ENCODE results near the gene TNIK. TPM values are rescaled to one million over a fixed set of nuclear protein-coding genes. Genes with fewer than 3 reads are reported as not detected.

The TNIK gene
- total and polyA plus RNA-seq, 2 of the 4 experiments (the other 2 are of a cell fraction) = 3.4 to 6.3 TPM

DNA sequence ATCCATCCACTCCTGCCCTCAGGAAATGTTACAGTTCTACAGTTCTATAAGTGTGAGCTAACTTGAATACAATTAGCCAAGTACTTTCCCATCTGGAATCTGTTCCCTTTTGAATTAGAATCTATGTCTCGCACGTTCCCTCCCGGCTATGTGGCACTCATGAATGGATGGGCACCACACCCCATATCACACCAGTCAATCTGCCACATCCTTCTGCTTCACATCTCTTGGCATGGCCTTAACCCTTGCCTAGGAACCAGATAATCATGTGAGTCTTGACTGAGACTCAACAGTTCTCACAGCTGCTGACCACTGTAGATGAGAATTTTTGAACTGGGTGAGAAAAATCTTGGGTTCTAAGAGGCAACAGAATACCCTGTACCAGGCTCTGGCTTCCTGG, 180.2 kb downstream of the TNIK start:
- Histone ChIP-seq H3K27ac (ENCODE audit: insufficient read depth, low read length) (no peak overlapping the region), H3K23ac (ENCODE audit: low read depth, low read length) (no peak overlapping the region), H3K9ac (ENCODE audit: low read depth, low read length) (no peak overlapping the region), H3K9me3 (ENCODE audit: control insufficient read depth, insufficient read depth, low read length) (no peaks in the 10 kb centered on the region), H2BK20ac (ENCODE audit: low read depth, low read length) (no peak overlapping the region), H3K56ac (ENCODE audit: extremely low read depth, insufficient read depth, low read length) (no peak overlapping the region), H4K20me1 (ENCODE audit: insufficient read depth, low read length) (no peaks in the 10 kb centered on the region; the same call in 1 of the 2 replicates), H2AK5ac (ENCODE audit: low read depth, low read length) (0 out of 2 replicates have a peak overlapping the region, but pooled peaks have one; percentile 49), H2BK5ac (ENCODE audit: low read depth, low read length, poor library complexity, severe bottlenecking) (no peak overlapping the region), H3K79me1 (ENCODE audit: low read depth in 1 of 2, low read length in 2 of 2) (no peaks in the 10 kb centered on the region), H3K9me1 (ENCODE audit: insufficient read depth, low read length) (no peaks in the 10 kb centered on the region; the same call in none of the 2 replicates), H3K4me2 (ENCODE audit: low read depth, low read length) (no peak overlapping the region), H3K36me3 (ENCODE audit: control insufficient read depth, insufficient read depth, low read length) (no peaks in the 10 kb centered on the region), H3K27me3 (ENCODE audit: control insufficient read depth, insufficient read depth, low read length) (no peaks in the 10 kb centered on the region; the same call in 1 of the 2 replicates), H3K4me3 (ENCODE audit: insufficient read depth, low read depth, low read length) (no peak overlapping the region), H3K4ac (ENCODE audit: low read depth, low read length) (no peak overlapping the region), H3K18ac (ENCODE audit: low read depth, low read length) (no peak overlapping the region), H4K5ac (ENCODE audit: low read depth, low read length) (no peak overlapping the region), H3K14ac (replicated peaks; ENCODE audit: low read depth, low read length) (no peak overlapping the region), H2BK120ac (ENCODE audit: low read depth, low read length) (no peak overlapping the region), H2AFZ (replicated peaks; ENCODE audit: low read length, poor library complexity) (no peak overlapping the region), H2AK9ac (replicated peaks; ENCODE audit: low read depth, low read length, poor library complexity) (no peak overlapping the region), H3K4me1 (ENCODE audit: control insufficient read depth, insufficient read depth, low read length) (peaks cover 10% of the 10 kb centered on the region), H2BK15ac (ENCODE audit: low read depth, low read length) (no peak overlapping the region), H4K8ac (ENCODE audit: low read depth in 2 of 2, low read length in 2 of 2) (no peak overlapping the region), H4K91ac (ENCODE audit: insufficient read depth, low read depth, low read length) (no peak overlapping the region)
- intact Hi-C loops (cut with micrococcal nuclease) (no loop called here), in situ Hi-C loops (cut with MboI; ENCODE audit: low sequenced_read_pairs) (no loop called here), dilution Hi-C loops (cut with HindIII; ENCODE audit: low sequenced_read_pairs, unreplicated experiment) (no loop called here)
- TF ChIP-seq RAD21 (IDR thresholded peaks at IDR 0.05; ENCODE audit: low read length) = no peak
- no peak for TF ChIP-seq MXI1 (IDR thresholded peaks at IDR 0.05; ENCODE audit: borderline replicate concordance, low read depth, low read length)
- TF ChIP-seq, protein P1, sequence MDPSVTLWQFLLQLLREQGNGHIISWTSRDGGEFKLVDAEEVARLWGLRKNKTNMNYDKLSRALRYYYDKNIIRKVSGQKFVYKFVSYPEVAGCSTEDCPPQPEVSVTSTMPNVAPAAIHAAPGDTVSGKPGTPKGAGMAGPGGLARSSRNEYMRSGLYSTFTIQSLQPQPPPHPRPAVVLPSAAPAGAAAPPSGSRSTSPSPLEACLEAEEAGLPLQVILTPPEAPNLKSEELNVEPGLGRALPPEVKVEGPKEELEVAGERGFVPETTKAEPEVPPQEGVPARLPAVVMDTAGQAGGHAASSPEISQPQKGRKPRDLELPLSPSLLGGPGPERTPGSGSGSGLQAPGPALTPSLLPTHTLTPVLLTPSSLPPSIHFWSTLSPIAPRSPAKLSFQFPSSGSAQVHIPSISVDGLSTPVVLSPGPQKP (IDR thresholded peaks at IDR 0.05; ENCODE audit: borderline replicate concordance, low read depth, low read length) = no peak
- no peak for TF ChIP-seq BHLHE40 (IDR thresholded peaks at IDR 0.05; ENCODE audit: low read depth, low read length)
- TF ChIP-seq SMC3 (IDR thresholded peaks at IDR 0.05; ENCODE audit: low read depth, low read length) = no peak
- TF ChIP-seq MAFK (IDR thresholded peaks at IDR 0.05; ENCODE audit: low read depth, low read length) = no peak
- TF ChIP-seq FOS (IDR thresholded peaks at IDR 0.05; ENCODE audit: low read depth, low read length) = no peak
- TF ChIP-seq, protein P2, sequence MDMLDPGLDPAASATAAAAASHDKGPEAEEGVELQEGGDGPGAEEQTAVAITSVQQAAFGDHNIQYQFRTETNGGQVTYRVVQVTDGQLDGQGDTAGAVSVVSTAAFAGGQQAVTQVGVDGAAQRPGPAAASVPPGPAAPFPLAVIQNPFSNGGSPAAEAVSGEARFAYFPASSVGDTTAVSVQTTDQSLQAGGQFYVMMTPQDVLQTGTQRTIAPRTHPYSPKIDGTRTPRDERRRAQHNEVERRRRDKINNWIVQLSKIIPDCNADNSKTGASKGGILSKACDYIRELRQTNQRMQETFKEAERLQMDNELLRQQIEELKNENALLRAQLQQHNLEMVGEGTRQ (IDR thresholded peaks at IDR 0.05; ENCODE audit: low read depth, low read length) = no peak
- no peak for TF ChIP-seq CHD1 (IDR thresholded peaks at IDR 0.05; ENCODE audit: low read depth, low read length)
- TF ChIP-seq, protein P3, sequence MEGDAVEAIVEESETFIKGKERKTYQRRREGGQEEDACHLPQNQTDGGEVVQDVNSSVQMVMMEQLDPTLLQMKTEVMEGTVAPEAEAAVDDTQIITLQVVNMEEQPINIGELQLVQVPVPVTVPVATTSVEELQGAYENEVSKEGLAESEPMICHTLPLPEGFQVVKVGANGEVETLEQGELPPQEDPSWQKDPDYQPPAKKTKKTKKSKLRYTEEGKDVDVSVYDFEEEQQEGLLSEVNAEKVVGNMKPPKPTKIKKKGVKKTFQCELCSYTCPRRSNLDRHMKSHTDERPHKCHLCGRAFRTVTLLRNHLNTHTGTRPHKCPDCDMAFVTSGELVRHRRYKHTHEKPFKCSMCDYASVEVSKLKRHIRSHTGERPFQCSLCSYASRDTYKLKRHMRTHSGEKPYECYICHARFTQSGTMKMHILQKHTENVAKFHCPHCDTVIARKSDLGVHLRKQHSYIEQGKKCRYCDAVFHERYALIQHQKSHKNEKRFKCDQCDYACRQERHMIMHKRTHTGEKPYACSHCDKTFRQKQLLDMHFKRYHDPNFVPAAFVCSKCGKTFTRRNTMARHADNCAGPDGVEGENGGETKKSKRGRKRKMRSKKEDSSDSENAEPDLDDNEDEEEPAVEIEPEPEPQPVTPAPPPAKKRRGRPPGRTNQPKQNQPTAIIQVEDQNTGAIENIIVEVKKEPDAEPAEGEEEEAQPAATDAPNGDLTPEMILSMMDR (conservative IDR thresholded peaks at IDR 0.05; ENCODE audit: low read depth, low read length) = no peak
- TF ChIP-seq POLR2A (IDR thresholded peaks at IDR 0.05; ENCODE audit: low read depth, low read length) = no peak
- TF ChIP-seq RCOR1 (IDR thresholded peaks at IDR 0.05; ENCODE audit: insufficient replicate concordance, low read length) = no peak
- TF ChIP-seq RFX5 (IDR thresholded peaks at IDR 0.05; ENCODE audit: low read depth, low read length) = no peak
- TF ChIP-seq CEBPB (IDR thresholded peaks at IDR 0.05; ENCODE audit: low read depth, low read length) = no peak
- TF ChIP-seq NFE2L2 (IDR thresholded peaks at IDR 0.05; ENCODE audit: low read depth, low read length) = no peak
- TF ChIP-seq MAZ (IDR thresholded peaks at IDR 0.05; ENCODE audit: borderline replicate concordance, low read depth, low read length) = no peak
- BruUV-seq (replicated peaks) = no TSS peak
- 88% methylated on average over 3 of the region's 3 CpGs; no CpG with 5 or more reads in 1 of the 2 experiments for WGBS, 2 experiments (ENCODE audit: extremely low coverage in 2 of 2, insufficient read length in 1 of 2)
- no peak for DNase-seq
- ChIA-PET CTCF (no interaction called here), POLR2A (ENCODE audit: unreplicated experiment) (no interaction called here)
- ATAC-seq (ENCODE audit: low read depth) = no peak

All from IMR-90 (cell line).